GM13977 (cell line): ENCODE measurements around the gene CNTN1.

ENCODE experiments used
- DNase-seq: peaks from one replicate; pipeline ENCODE4 v3.0.0; 2012; ENCODE audit warnings: low spot score
- in situ Hi-C: fragments of 300-500 bp; cut with MboI; formaldehyde crosslinking; loops from one replicate; pipeline ENCODE4 v1.12.0; 2022; ENCODE audit warnings: low sequenced_read_pairs, low pct_unique_long_range_greater_than_20kb, mixed read lengths, inconsistent platforms; ENCODE audit not compliant: unreplicated experiment
- TF ChIP-seq, protein P1 (sequence below): IDR thresholded peaks from 2 replicates; pipeline ENCODE4 v1.5.1; 2012; ENCODE audit warnings: mild to moderate bottlenecking, control low read depth; ENCODE audit not compliant: insufficient read depth; ENCODE audit errors: extremely low read depth, missing control alignments

Gene CNTN1

DNA sequence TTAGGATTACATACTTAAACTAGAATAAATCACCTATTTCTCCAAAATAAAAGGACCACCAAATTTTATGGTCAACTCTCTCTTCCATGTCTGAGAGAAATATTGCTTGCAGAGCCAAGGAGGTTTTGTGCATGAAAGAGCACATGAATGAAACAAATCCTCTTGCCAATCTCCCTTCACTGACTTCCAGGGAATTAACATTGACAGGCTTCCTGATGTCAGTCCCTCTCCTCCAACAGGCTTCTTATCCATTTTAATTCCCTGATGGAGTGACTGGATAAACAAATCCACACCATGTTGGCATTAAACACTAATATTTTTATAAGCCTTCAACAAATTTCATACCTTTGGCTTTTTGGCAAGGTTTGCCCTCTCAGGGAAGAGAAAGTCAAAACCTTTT lies 45.3 kb upstream of the CNTN1 start:
- DNase-seq: no peak
- TF ChIP-seq, protein P1, sequence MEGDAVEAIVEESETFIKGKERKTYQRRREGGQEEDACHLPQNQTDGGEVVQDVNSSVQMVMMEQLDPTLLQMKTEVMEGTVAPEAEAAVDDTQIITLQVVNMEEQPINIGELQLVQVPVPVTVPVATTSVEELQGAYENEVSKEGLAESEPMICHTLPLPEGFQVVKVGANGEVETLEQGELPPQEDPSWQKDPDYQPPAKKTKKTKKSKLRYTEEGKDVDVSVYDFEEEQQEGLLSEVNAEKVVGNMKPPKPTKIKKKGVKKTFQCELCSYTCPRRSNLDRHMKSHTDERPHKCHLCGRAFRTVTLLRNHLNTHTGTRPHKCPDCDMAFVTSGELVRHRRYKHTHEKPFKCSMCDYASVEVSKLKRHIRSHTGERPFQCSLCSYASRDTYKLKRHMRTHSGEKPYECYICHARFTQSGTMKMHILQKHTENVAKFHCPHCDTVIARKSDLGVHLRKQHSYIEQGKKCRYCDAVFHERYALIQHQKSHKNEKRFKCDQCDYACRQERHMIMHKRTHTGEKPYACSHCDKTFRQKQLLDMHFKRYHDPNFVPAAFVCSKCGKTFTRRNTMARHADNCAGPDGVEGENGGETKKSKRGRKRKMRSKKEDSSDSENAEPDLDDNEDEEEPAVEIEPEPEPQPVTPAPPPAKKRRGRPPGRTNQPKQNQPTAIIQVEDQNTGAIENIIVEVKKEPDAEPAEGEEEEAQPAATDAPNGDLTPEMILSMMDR: no peak
- in situ Hi-C loops: no loop called here

- DNase-seq: no peak
- in situ Hi-C loops: no loop called here
- TF ChIP-seq, protein P1: no peak
Measured at GRCh38 chr12:40647651-40648050, 44.6 kb upstream of the CNTN1 start.

- TF ChIP-seq, protein P1: no peak
- in situ Hi-C loops: no loop called here
Measured at GRCh38 chr12:40648519-40648918, 43.7 kb upstream of the CNTN1 start.

GRCh38 chr12:40650038-40650704 lies 42.1 kb upstream of the CNTN1 start:
- in situ Hi-C loops: no loop called here
- TF ChIP-seq, protein P1: no peak
- DNase-seq: no peak

More at GRCh38 chr12:40648519-40648918, 43.7 kb upstream of the CNTN1 start:
- no peak for DNase-seq

- TF ChIP-seq, protein P1: no peak
- in situ Hi-C loops: no loop called here
- no peak for DNase-seq
Measured at GRCh38 chr12:40655451-40655850, 36.8 kb upstream of the CNTN1 start.

- DNase-seq: no peak
- TF ChIP-seq, protein P1: no peak
- in situ Hi-C loops: no loop called here
Measured at GRCh38 chr12:40662366-40662765, 29.9 kb upstream of the CNTN1 start.

GRCh38 chr12:40663781-40664180 lies 28.5 kb upstream of the CNTN1 start:
- in situ Hi-C loops: no loop called here
- no peak for DNase-seq
- TF ChIP-seq, protein P1: no peak
